IMR-90 (cell line): ENCODE results near the gene PSMD2. TPM values are rescaled to one million over a fixed set of nuclear protein-coding genes. Genes with fewer than 3 reads are reported as not detected.
A peak's percentile ranks its signal among the peaks of the same experiment; 100 is the strongest.

Experiments used
- ATAC-seq: fragments of 200-7000 bp; cut with Tn5 transposase; 2 replicates; pipeline ENCODE4 v1.9.1; 2020; ENCODE audit warnings: low read depth, mild to moderate bottlenecking, moderate library complexity
- BruUV-seq: library from RNA; stranded (reverse); fragments of 400-500 nt; replicated peaks from 2 replicates; lab custom pipeline; 2021; lab: Mats Ljungman, UMichigan
- CTCF ChIA-PET: fragments of 300-600 bp; formaldehyde crosslinking; extraction: SDS; loops from one replicate; lab custom pipeline; 2021; ENCODE audit warnings: antibody characterized with exemption; lab: Yijun Ruan, JAX
- POLR2A ChIA-PET: fragments of 300-600 bp; sonication (Branson Sonifier 250); formaldehyde crosslinking; loops from one replicate; lab custom pipeline; 2022; ENCODE audit warnings: antibody characterized with exemption; ENCODE audit not compliant: unreplicated experiment; lab: Charles Lee
- DNase-seq: peaks from one replicate; pipeline ENCODE4 v3.0.0; 2013
- H2AFZ ChIP-seq: replicated peaks from 2 replicates; pipeline ENCODE3; 2013; ENCODE audit warnings: low read length, mild to moderate bottlenecking; ENCODE audit not compliant: poor library complexity
- H2AK5ac ChIP-seq: 2 replicates; pipeline ENCODE4 v1.6.1; 2013; ENCODE audit warnings: low read depth, low read length, inconsistent platforms
- H2AK9ac ChIP-seq: replicated peaks from 2 replicates; pipeline ENCODE3; 2013; ENCODE audit warnings: mild to moderate bottlenecking, low read depth, low read length, moderate library complexity; ENCODE audit not compliant: poor library complexity
- H2BK120ac ChIP-seq: 2 replicates; pipeline ENCODE4 v1.6.1; 2013; ENCODE audit warnings: low read depth, low read length, inconsistent platforms
- H2BK15ac ChIP-seq: 3 replicates; pipeline ENCODE4 v1.6.1; 2013; ENCODE audit warnings: low read depth, low read length, inconsistent platforms
- H2BK20ac ChIP-seq: 2 replicates; pipeline ENCODE4 v1.6.1; 2013; ENCODE audit warnings: low read depth, mild to moderate bottlenecking, inconsistent platforms, low read length, moderate library complexity
- H2BK5ac ChIP-seq: 2 replicates; pipeline ENCODE4 v1.6.1; 2013; ENCODE audit warnings: mild to moderate bottlenecking, low read depth, low read length, inconsistent platforms; ENCODE audit not compliant: poor library complexity, severe bottlenecking
- H3K14ac ChIP-seq: replicated peaks from 2 replicates; pipeline ENCODE4 v1.6.1; 2013; ENCODE audit warnings: low read depth, low read length, inconsistent platforms
- H3K18ac ChIP-seq: 2 replicates; pipeline ENCODE4 v1.6.1; 2013; ENCODE audit warnings: low read depth, low read length, control low read depth
- H3K23ac ChIP-seq: 2 replicates; pipeline ENCODE4 v1.6.1; 2013; ENCODE audit warnings: low read depth, low read length, inconsistent platforms
- H3K27ac ChIP-seq: 2 replicates; pipeline ENCODE4 v1.5.1; 2013; ENCODE audit warnings: mild to moderate bottlenecking, control low read depth, low read length; ENCODE audit not compliant: insufficient read depth
- H3K27me3 ChIP-seq: 2 replicates; pipeline ENCODE4 v1.6.1; 2013; ENCODE audit warnings: low read length; ENCODE audit not compliant: control insufficient read depth, insufficient read depth
- H3K36me3 ChIP-seq: 2 replicates; pipeline ENCODE4 v1.6.1; 2013; ENCODE audit warnings: low read length, mixed read lengths; ENCODE audit not compliant: control insufficient read depth, insufficient read depth
- H3K4ac ChIP-seq: 2 replicates; pipeline ENCODE4 v1.6.1; 2013; ENCODE audit warnings: low read depth, low read length, inconsistent platforms
- H3K4me1 ChIP-seq: 2 replicates; pipeline ENCODE4 v1.6.1; 2013; ENCODE audit warnings: low read length, mixed read lengths; ENCODE audit not compliant: control insufficient read depth, insufficient read depth
- H3K4me2 ChIP-seq: 2 replicates; pipeline ENCODE4 v1.6.1; 2013; ENCODE audit warnings: low read depth, mild to moderate bottlenecking, control low read depth, low read length, moderate library complexity
- H3K4me3 ChIP-seq: 2 replicates; pipeline ENCODE4 v1.5.1; 2013; ENCODE audit warnings: low read depth, mild to moderate bottlenecking, control low read depth, low read length, moderate library complexity; ENCODE audit not compliant: insufficient read depth
- H3K56ac ChIP-seq: 2 replicates; pipeline ENCODE4 v1.6.1; 2013; ENCODE audit warnings: low read length, inconsistent platforms; ENCODE audit not compliant: insufficient read depth; ENCODE audit errors: extremely low read depth
- H3K79me1 ChIP-seq, 2 experiments: 2 replicates each; pipeline ENCODE4 v1.6.1; 2013; ENCODE audit warnings: low read length in 2 of 2, inconsistent platforms in 1 of 2, low read depth in 1 of 2
- H3K9ac ChIP-seq: 2 replicates; pipeline ENCODE4 v1.6.1; 2013; ENCODE audit warnings: low read depth, low read length, control low read depth
- H3K9me1 ChIP-seq: 2 replicates; pipeline ENCODE4 v1.6.1; 2013; ENCODE audit warnings: low read length, inconsistent platforms; ENCODE audit not compliant: insufficient read depth
- H3K9me3 ChIP-seq: 2 replicates; pipeline ENCODE4 v1.6.1; 2013; ENCODE audit warnings: low read length; ENCODE audit not compliant: control insufficient read depth, insufficient read depth
- H4K20me1 ChIP-seq: 2 replicates; pipeline ENCODE4 v1.6.1; 2013; ENCODE audit warnings: low read length, inconsistent platforms; ENCODE audit not compliant: insufficient read depth
- H4K5ac ChIP-seq: 2 replicates; pipeline ENCODE4 v1.6.1; 2013; ENCODE audit warnings: mild to moderate bottlenecking, low read depth, low read length, control low read depth
- H4K8ac ChIP-seq, 2 experiments: 2 replicates each; pipeline ENCODE4 v1.6.1; 2013; ENCODE audit warnings: low read depth in 2 of 2, low read length in 2 of 2, control low read depth in 1 of 2, inconsistent platforms in 1 of 2
- H4K91ac ChIP-seq: 2 replicates; pipeline ENCODE4 v1.6.1; 2013; ENCODE audit warnings: low read depth, low read length, inconsistent platforms; ENCODE audit not compliant: insufficient read depth
- CEBPB ChIP-seq: IDR thresholded peaks from 2 replicates; pipeline ENCODE4 v1.6.1; 2012; ENCODE audit warnings: low read depth, low read length, improper control_type of control experiment
- RCOR1 ChIP-seq: IDR thresholded peaks from 2 replicates; pipeline ENCODE4 v1.6.1; 2012; ENCODE audit warnings: mild to moderate bottlenecking, low read length, improper control_type of control experiment; ENCODE audit not compliant: insufficient replicate concordance
- WGBS, 2 experiments: methylation state at CpG; one replicate each; pipeline versions ENCODE4 v1.1.5 to v1.1.7; 2013; ENCODE audit warnings: missing lambda C conversion rate in 2 of 2; ENCODE audit not compliant: insufficient read length in 1 of 2; ENCODE audit errors: extremely low coverage in 2 of 2; 5-methylcytosine and 5-hydroxymethylcytosine counted together
- dilution Hi-C: fragments of 300-500 bp; cut with HindIII; formaldehyde crosslinking; loops from one replicate; pipeline ENCODE4 v1.14.3; 2018; ENCODE audit warnings: low sequenced_read_pairs; ENCODE audit not compliant: unreplicated experiment
- in situ Hi-C: fragments of 300-500 bp; cut with MboI; formaldehyde crosslinking; loops from 3 replicates; pipeline ENCODE4 v1.14.3; 2019; ENCODE audit warnings: low sequenced_read_pairs, inconsistent platforms, mixed read lengths
- intact Hi-C: fragments of 100-400 bp; cut with micrococcal nuclease; formaldehyde crosslinking; loops from 2 replicates; pipeline ENCODE4 v1.10.0; 2022
- polyA plus RNA-seq, 3 experiments: library from polyadenylated mRNA; depleted of rRNA; stranded (reverse); fragments of >200 nt; gene quantifications; 2 replicates each; pipeline ENCODE4 v1.2.3, GENCODE V29; 2012; ENCODE audit warnings: low replicate concordance in 1 of 3
- total RNA-seq: library from RNA; depleted of rRNA; stranded (reverse); fragments of >200 nt; gene quantifications from 2 replicates; pipeline ENCODE4 v1.2.3, GENCODE V29; 2012
- TF ChIP-seq, protein P1 (sequence below): fragments of 150-350 bp; IDR thresholded peaks from 2 replicates; pipeline ENCODE4 v1.6.1; 2016; ENCODE audit warnings: low read depth, mild to moderate bottlenecking, low read length, moderate library complexity, borderline replicate concordance

The PSMD2 gene
- total and polyA plus RNA-seq, 2 of the 4 experiments (the other 2 are of a cell fraction) = 514 to 872 TPM

DNA sequence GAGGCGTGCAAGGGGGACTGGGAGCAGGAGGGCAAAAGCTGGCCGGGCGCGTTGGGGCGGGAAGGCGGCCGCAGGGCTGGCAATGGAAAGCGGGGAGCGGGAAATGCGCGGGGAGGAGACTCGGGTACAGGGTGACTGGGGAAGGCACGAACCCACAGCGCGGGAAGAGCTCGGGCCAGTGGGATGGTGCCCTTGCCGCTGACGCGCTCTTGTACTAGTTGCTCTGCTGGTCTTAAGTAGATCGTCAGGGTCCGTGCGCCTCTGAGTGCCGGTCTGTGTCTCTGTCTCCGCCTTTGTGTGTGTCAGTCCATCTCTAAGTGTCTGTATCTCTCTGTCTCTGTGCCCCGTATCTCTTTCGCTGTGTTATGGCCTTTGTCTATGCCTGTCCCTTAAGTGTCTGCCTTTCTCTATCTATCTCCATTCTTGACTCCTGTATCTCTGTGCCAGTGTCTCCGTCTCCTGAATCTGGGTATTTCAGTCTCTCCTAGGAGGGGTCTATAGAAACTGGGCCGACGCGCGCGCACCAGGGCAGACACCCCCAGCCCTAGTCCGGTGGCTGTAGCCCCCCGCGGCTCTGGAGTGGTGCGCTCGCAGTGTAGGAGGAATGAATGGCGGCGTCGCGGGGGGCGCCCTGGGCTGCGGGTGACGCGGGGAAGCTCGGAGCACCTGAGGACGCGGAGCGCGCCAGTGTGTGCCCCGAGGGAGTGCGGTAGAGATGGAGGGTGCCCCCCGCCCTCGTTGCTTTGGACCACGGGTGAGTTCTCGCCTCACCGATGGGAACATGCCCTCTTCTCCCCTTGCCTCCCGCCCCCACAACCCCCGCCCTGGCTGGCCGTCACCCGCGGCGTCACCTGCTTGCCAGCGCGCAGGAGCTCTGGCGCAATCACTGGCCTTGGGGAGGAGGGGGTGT, 36.9 kb upstream of the PSMD2 start:
- peak overlapping the region; percentile 88 for H2AFZ ChIP-seq
- H3K9ac ChIP-seq = no peak overlapping the region
- no peak overlapping the region for H2BK20ac ChIP-seq
- DNase-seq (peak; percentile 24), ATAC-seq (peak; percentile 32)
- TF ChIP-seq CEBPB (peak; percentile 51), RCOR1 (no peak)
- TF ChIP-seq, protein P1, sequence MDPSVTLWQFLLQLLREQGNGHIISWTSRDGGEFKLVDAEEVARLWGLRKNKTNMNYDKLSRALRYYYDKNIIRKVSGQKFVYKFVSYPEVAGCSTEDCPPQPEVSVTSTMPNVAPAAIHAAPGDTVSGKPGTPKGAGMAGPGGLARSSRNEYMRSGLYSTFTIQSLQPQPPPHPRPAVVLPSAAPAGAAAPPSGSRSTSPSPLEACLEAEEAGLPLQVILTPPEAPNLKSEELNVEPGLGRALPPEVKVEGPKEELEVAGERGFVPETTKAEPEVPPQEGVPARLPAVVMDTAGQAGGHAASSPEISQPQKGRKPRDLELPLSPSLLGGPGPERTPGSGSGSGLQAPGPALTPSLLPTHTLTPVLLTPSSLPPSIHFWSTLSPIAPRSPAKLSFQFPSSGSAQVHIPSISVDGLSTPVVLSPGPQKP = no peak
- H2AK5ac ChIP-seq = no peak overlapping the region
- H3K4me2 ChIP-seq = peak overlapping the region; percentile 80
- no peaks in the 10 kb centered on the region for H3K9me3 ChIP-seq
- no peak overlapping the region for H3K27ac ChIP-seq
- peak overlapping the region; percentile 55 for H3K4me3 ChIP-seq
- 2% methylated on average over 24 of the region's 66 CpGs; no CpG with 5 or more reads in 1 of the 2 experiments for WGBS, 2 experiments
- peak overlapping the region; percentile 24; the same call in 1 of the 2 replicates for H3K23ac ChIP-seq
- BruUV-seq = no TSS peak
- dilution Hi-C loops (no loop called here), in situ Hi-C loops (loop anchor here (25.0 kb wide), 1 partner anchor 800 kb away; no protein-coding TSS in a partner anchor), intact Hi-C loops (no loop called here)
- no peak overlapping the region for H4K91ac ChIP-seq
- H4K8ac ChIP-seq = no peak overlapping the region
- H3K18ac ChIP-seq = no peak overlapping the region
- no peak overlapping the region for H2BK5ac ChIP-seq
- H3K27me3 ChIP-seq = peaks cover 37% of the 10 kb centered on the region
- CTCF ChIA-PET = no interaction called here
- no peaks in the 10 kb centered on the region for H3K9me1 ChIP-seq
- no peaks in the 10 kb centered on the region for H3K79me1 ChIP-seq
- H3K56ac ChIP-seq = no peak overlapping the region
- H3K36me3 ChIP-seq = 0 out of 2 replicates have a peak, but pooled peaks cover 2% of the 10 kb centered on the region
- H2BK15ac ChIP-seq = no peak overlapping the region
- POLR2A ChIA-PET = interaction anchor here (0.7 kb wide), 1 partner anchor 12 kb away, joined by 16 read pairs; no protein-coding TSS in a partner anchor
- no peak overlapping the region for H3K4ac ChIP-seq
- no peak overlapping the region for H4K5ac ChIP-seq
- no peak overlapping the region for H3K14ac ChIP-seq
- H2AK9ac ChIP-seq = no peak overlapping the region
- H3K4me1 ChIP-seq = peaks cover 2% of the 10 kb centered on the region; the same call in 1 of the 2 replicates
- no peak overlapping the region for H2BK120ac ChIP-seq
- H4K20me1 ChIP-seq = peaks cover 8% of the 10 kb centered on the region
